ENCODE data around the gene CD63. TPM values are rescaled to one million over a fixed set of nuclear protein-coding genes. Genes with fewer than 3 reads are reported as not detected.

CD63 gene
- total and polyA plus RNA-seq, 2 donors (not counting 1 experiment from before 2014, with no cell fraction given) = 2,890 to 3,424 TPM

DNA sequence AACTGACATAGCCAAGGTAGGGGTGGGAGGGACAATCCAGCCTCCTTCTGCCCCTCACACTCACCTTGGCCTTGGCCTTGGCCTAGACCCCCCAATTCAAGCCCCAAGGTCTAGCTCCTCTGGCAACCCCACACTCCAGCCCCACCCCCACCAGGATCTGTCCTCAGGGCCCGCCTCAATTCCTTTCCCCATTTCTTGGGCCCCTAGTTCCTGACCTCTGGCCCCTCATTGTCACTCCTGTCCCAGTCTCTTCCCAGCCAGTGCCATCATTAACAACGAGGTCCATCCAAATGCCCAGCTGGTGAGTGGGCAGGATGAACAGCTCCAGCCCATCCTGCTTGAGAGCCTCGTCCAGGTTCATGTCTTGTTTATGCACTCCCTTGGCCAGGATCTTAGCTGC, 7.3 kb upstream of the CD63 start:
- TF ChIP-seq EZH2 (IDR thresholded peaks at IDR 0.05; ENCODE audit: low read length, missing control alignments) = no peak
- TF ChIP-seq, protein P1, sequence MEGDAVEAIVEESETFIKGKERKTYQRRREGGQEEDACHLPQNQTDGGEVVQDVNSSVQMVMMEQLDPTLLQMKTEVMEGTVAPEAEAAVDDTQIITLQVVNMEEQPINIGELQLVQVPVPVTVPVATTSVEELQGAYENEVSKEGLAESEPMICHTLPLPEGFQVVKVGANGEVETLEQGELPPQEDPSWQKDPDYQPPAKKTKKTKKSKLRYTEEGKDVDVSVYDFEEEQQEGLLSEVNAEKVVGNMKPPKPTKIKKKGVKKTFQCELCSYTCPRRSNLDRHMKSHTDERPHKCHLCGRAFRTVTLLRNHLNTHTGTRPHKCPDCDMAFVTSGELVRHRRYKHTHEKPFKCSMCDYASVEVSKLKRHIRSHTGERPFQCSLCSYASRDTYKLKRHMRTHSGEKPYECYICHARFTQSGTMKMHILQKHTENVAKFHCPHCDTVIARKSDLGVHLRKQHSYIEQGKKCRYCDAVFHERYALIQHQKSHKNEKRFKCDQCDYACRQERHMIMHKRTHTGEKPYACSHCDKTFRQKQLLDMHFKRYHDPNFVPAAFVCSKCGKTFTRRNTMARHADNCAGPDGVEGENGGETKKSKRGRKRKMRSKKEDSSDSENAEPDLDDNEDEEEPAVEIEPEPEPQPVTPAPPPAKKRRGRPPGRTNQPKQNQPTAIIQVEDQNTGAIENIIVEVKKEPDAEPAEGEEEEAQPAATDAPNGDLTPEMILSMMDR (conservative IDR thresholded peaks at IDR 0.05 in 1 of 2, IDR thresholded peaks at IDR 0.05 in 1 of 2; ENCODE audit: low read depth in 1 of 2, low read length in 2 of 2) = no peak
- DNase-seq (ENCODE audit: low read depth in 2 of 2) = no peak
- no peaks in the 10 kb centered on the region for H4K20me1 ChIP-seq (ENCODE audit: control insufficient read depth, extremely low read depth, insufficient read depth, low read length)
- no peaks in the 10 kb centered on the region for H3K36me3 ChIP-seq (ENCODE audit: control insufficient read depth, insufficient read depth, low read length)
- no peak overlapping the region for H3K4me3 ChIP-seq (replicated peaks in 1 of 4; ENCODE audit: control extremely low read depth in 1 of 4, insufficient read depth in 1 of 4, low read depth in 3 of 4, low read length in 4 of 4)
- no peaks in the 10 kb centered on the region for H3K9me3 ChIP-seq (ENCODE audit: control insufficient read depth, insufficient read depth, low read depth, low read length)
- no peaks in the 10 kb centered on the region for H3K79me2 ChIP-seq (ENCODE audit: control insufficient read depth, insufficient read depth, low read length)
- peaks cover 9% of the 10 kb centered on the region for H3K4me1 ChIP-seq (ENCODE audit: control insufficient read depth, extremely low read depth, insufficient read depth, low read length)
- H3K27ac ChIP-seq (ENCODE audit: insufficient read depth, low read length) = no peak overlapping the region
- H3K9ac ChIP-seq (ENCODE audit: insufficient read depth, low read length) = no peak overlapping the region
- no peak overlapping the region for H3K4me2 ChIP-seq (ENCODE audit: extremely low read depth, insufficient read depth, low read length)
- no peaks in the 10 kb centered on the region for H3K27me3 ChIP-seq (ENCODE audit: control insufficient read depth, insufficient read depth, low read length)
- H2AFZ ChIP-seq (ENCODE audit: low read length) = no peak overlapping the region

DNA sequence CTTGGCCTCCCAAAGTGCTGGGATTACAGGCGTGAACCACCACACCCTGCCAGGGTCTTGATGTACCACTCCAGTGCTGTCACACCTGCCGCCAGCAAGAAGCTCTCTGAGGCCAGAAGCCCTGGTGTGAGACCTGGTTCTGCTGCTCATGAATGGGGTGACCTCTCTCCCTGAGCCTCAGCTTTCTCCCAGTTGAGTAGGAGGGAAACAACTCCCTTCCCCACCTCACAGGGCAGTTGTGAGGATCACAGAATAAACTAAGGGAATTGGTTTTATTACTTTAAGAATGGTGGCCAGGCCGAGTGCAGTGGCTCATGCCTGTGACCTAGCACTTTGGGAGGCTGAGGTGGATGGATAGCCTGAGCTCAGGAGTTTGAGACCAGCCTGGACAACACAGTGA, 5.8 kb upstream of the CD63 start:
- H4K20me1 ChIP-seq (ENCODE audit: control insufficient read depth, extremely low read depth, insufficient read depth, low read length) = no peaks in the 10 kb centered on the region
- H3K36me3 ChIP-seq (ENCODE audit: control insufficient read depth, insufficient read depth, low read length) = no peaks in the 10 kb centered on the region
- H3K79me2 ChIP-seq (ENCODE audit: control insufficient read depth, insufficient read depth, low read length) = peaks cover 7% of the 10 kb centered on the region
- H3K27ac ChIP-seq (ENCODE audit: insufficient read depth, low read length) = no peak overlapping the region
- H3K27me3 ChIP-seq (ENCODE audit: control insufficient read depth, insufficient read depth, low read length) = no peaks in the 10 kb centered on the region
- no peak overlapping the region for H2AFZ ChIP-seq (ENCODE audit: low read length)
- H3K4me2 ChIP-seq (ENCODE audit: extremely low read depth, insufficient read depth, low read length) = no peak overlapping the region
- H3K4me3 ChIP-seq (replicated peaks in 1 of 4; ENCODE audit: control extremely low read depth in 1 of 4, insufficient read depth in 1 of 4, low read depth in 3 of 4, low read length in 4 of 4) = no peak overlapping the region
- peaks cover 12% of the 10 kb centered on the region for H3K4me1 ChIP-seq (ENCODE audit: control insufficient read depth, extremely low read depth, insufficient read depth, low read length)
- H3K9me3 ChIP-seq (ENCODE audit: control insufficient read depth, insufficient read depth, low read depth, low read length) = no peaks in the 10 kb centered on the region
- no peak for DNase-seq (ENCODE audit: low read depth in 2 of 2)
- TF ChIP-seq, protein P1 (conservative IDR thresholded peaks at IDR 0.05 in 1 of 2, IDR thresholded peaks at IDR 0.05 in 1 of 2; ENCODE audit: low read depth in 1 of 2, low read length in 2 of 2) = no peak
- no peak for TF ChIP-seq EZH2 (IDR thresholded peaks at IDR 0.05; ENCODE audit: low read length, missing control alignments)
- no peak overlapping the region for H3K9ac ChIP-seq (ENCODE audit: insufficient read depth, low read length)

DNA sequence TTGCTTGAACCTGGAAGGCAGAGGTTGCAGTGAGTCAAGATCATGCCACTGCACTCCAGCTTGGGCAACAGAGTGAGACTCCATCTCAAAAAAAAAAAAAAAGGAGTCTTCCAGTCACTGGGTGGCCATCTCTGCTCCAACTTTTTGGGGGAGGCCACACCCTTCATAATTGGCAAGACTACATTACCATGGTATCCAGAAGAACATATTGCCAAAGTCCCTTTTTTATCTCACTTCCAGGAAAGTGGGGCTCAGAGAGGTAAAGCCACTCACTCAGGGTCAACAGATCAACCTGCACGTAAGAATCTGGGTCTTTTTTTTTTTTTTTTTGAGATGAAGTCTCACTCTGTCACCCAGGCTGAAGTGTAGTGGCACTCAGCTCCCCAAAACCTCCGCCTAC, 5.0 kb upstream of the CD63 start:
- no peak for TF ChIP-seq EZH2 (IDR thresholded peaks at IDR 0.05; ENCODE audit: low read length, missing control alignments)
- TF ChIP-seq, protein P1 (conservative IDR thresholded peaks at IDR 0.05 in 1 of 2, IDR thresholded peaks at IDR 0.05 in 1 of 2; ENCODE audit: low read depth in 1 of 2, low read length in 2 of 2) = no peak
- Histone ChIP-seq H3K36me3 (ENCODE audit: control insufficient read depth, insufficient read depth, low read length) (no peaks in the 10 kb centered on the region), H3K4me3 (replicated peaks in 1 of 4; ENCODE audit: control extremely low read depth in 1 of 4, insufficient read depth in 1 of 4, low read depth in 3 of 4, low read length in 4 of 4) (no peak overlapping the region), H3K27me3 (ENCODE audit: control insufficient read depth, insufficient read depth, low read length) (no peaks in the 10 kb centered on the region), H3K79me2 (ENCODE audit: control insufficient read depth, insufficient read depth, low read length) (peaks cover 7% of the 10 kb centered on the region), H3K9me3 (ENCODE audit: control insufficient read depth, insufficient read depth, low read depth, low read length) (no peaks in the 10 kb centered on the region), H2AFZ (ENCODE audit: low read length) (no peak overlapping the region), H4K20me1 (ENCODE audit: control insufficient read depth, extremely low read depth, insufficient read depth, low read length) (no peaks in the 10 kb centered on the region), H3K4me1 (ENCODE audit: control insufficient read depth, extremely low read depth, insufficient read depth, low read length) (peaks cover 12% of the 10 kb centered on the region), H3K27ac (ENCODE audit: insufficient read depth, low read length) (no peak overlapping the region), H3K4me2 (ENCODE audit: extremely low read depth, insufficient read depth, low read length) (no peak overlapping the region), H3K9ac (ENCODE audit: insufficient read depth, low read length) (no peak overlapping the region)
- no peak for DNase-seq (ENCODE audit: low read depth in 2 of 2)
